GM12878 (cell line): ENCODE measurements around the gene LMX1A. TPM values are rescaled to one million over a fixed set of nuclear protein-coding genes. Genes with fewer than 3 reads are reported as not detected.

ENCODE experiments used
- LARP7 ChIP-seq: fragments of 450-650 bp; IDR thresholded peaks from 2 replicates; pipeline ENCODE4 v1.6.1; 2017; ENCODE audit warnings: mild to moderate bottlenecking
- NR2C2 ChIP-seq: IDR thresholded peaks from 2 replicates; pipeline ENCODE4 v1.6.1; 2011; ENCODE audit warnings: borderline replicate concordance, low read depth; ENCODE audit not compliant: control insufficient read depth, insufficient read length
- PML ChIP-seq: IDR thresholded peaks from 2 replicates; pipeline ENCODE4 v1.6.1; 2012; ENCODE audit warnings: low read length, inconsistent platforms
- TCF3 ChIP-seq: IDR thresholded peaks from 2 replicates; pipeline ENCODE4 v1.6.1; 2012; ENCODE audit warnings: low read depth, mild to moderate bottlenecking, low read length, borderline replicate concordance; ENCODE audit not compliant: insufficient read depth
- ZBED1 ChIP-seq: IDR thresholded peaks from 2 replicates; pipeline ENCODE4 v1.6.1; 2016; ENCODE audit warnings: borderline replicate concordance
- ZZZ3 ChIP-seq: IDR thresholded peaks from 2 replicates; pipeline ENCODE4 v1.6.1; 2011; ENCODE audit warnings: low read depth; ENCODE audit not compliant: control insufficient read depth, insufficient read length
- polyA plus RNA-seq, 11 experiments: library from polyadenylated mRNA; depleted of rRNA in 4 of 11; unstranded in 6 of 11; stranded (reverse) in 5 of 11; fragments of >200 nt; fragmentation: Nextera tagmentation in 4 of 11; fragmentation: Illumina TruSeq in 1 of 11; extraction: Ambion mirVana in 4 of 11; extraction: Trizol in 1 of 11; gene quantifications; 1 replicate in 1 of 11; 2 replicates in 10 of 11; pipeline versions ENCODE4 v1.2.1 to v1.2.3, GENCODE V29; 2011 to 2016; ENCODE audit warnings: inconsistent platforms in 2 of 11, missing spikeins in 2 of 11, low read depth in 1 of 11
- total RNA-seq, 4 experiments: library from RNA; depleted of rRNA in 3 of 4; stranded (reverse); fragments of >200 nt in 3 of 4; fragmentation: Illumina TruSeq in 1 of 4; extraction: Trizol in 1 of 4; gene quantifications; 2 replicates each; pipeline versions ENCODE4 v1.2.1 to v1.2.3, GENCODE V29; 2013 to 2021
- TF ChIP-seq, protein P1 (sequence below): IDR thresholded peaks from 2 replicates; pipeline ENCODE4 v1.6.1; 2012; ENCODE audit warnings: improper control_type of control experiment, low read depth, low read length; ENCODE audit not compliant: insufficient replicate concordance
- TF ChIP-seq, protein P2 (sequence below): IDR thresholded peaks from 2 replicates; pipeline ENCODE4 v1.6.1; 2011; ENCODE audit warnings: low read depth, mild to moderate bottlenecking, low read length, moderate library complexity, borderline replicate concordance; ENCODE audit errors: extremely low read depth

LMX1A gene
- total and polyA plus RNA-seq, 10 of the 15 experiments (the other 5 are each of a cell fraction or from before 2014, with no cell fraction given): not detected

DNA sequence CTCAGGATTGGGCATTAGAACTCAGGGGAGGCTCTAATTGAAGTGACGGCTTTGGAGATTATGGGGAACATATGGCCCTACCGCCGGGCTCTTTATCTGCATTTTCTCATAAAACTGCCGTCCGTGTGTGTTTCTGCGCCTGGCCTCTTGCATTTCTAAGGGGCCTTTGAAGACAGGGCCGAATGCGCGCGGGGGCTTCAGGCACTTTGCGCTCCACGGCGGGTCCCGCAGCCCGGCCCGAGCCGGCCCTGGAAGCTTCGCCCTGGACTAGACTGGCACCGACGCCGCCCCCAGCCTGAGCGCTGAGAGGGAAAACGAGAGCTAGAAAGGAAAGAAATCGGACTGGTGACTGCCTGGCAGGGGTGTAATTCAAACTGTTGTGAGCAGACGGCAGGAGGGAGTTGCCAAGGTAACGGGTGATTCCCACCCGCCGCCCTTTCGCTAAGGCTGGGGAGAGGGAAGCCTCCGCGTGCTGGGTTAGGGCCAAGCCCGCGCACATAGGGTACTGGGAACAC is 120.7 kb downstream of the LMX1A start (continued):
- TF ChIP-seq ZZZ3: no peak
- no peak for TF ChIP-seq TCF3
- TF ChIP-seq LARP7: no peak
- TF ChIP-seq PML: no peak
- TF ChIP-seq, protein P1, sequence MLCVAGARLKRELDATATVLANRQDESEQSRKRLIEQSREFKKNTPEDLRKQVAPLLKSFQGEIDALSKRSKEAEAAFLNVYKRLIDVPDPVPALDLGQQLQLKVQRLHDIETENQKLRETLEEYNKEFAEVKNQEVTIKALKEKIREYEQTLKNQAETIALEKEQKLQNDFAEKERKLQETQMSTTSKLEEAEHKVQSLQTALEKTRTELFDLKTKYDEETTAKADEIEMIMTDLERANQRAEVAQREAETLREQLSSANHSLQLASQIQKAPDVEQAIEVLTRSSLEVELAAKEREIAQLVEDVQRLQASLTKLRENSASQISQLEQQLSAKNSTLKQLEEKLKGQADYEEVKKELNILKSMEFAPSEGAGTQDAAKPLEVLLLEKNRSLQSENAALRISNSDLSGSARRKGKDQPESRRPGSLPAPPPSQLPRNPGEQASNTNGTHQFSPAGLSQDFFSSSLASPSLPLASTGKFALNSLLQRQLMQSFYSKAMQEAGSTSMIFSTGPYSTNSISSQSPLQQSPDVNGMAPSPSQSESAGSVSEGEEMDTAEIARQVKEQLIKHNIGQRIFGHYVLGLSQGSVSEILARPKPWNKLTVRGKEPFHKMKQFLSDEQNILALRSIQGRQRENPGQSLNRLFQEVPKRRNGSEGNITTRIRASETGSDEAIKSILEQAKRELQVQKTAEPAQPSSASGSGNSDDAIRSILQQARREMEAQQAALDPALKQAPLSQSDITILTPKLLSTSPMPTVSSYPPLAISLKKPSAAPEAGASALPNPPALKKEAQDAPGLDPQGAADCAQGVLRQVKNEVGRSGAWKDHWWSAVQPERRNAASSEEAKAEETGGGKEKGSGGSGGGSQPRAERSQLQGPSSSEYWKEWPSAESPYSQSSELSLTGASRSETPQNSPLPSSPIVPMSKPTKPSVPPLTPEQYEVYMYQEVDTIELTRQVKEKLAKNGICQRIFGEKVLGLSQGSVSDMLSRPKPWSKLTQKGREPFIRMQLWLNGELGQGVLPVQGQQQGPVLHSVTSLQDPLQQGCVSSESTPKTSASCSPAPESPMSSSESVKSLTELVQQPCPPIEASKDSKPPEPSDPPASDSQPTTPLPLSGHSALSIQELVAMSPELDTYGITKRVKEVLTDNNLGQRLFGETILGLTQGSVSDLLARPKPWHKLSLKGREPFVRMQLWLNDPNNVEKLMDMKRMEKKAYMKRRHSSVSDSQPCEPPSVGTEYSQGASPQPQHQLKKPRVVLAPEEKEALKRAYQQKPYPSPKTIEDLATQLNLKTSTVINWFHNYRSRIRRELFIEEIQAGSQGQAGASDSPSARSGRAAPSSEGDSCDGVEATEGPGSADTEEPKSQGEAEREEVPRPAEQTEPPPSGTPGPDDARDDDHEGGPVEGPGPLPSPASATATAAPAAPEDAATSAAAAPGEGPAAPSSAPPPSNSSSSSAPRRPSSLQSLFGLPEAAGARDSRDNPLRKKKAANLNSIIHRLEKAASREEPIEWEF: no peak
- no peak for TF ChIP-seq NR2C2
- no peak for TF ChIP-seq ZBED1
- TF ChIP-seq, protein P2, sequence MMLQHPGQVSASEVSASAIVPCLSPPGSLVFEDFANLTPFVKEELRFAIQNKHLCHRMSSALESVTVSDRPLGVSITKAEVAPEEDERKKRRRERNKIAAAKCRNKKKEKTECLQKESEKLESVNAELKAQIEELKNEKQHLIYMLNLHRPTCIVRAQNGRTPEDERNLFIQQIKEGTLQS: no peak
